HG03571 (cell line): ENCODE data around the gene SOX9.
"Not testable (repeated sequence)": the region's sequence is repeated elsewhere in the genome, so short reads cannot be mapped to it uniquely, and the experiment has no call there.

Experiments
- ATAC-seq: cut with Tn5 transposase; IDR thresholded peaks from one replicate; pipeline ENCODE4 v1.9.1; 2021; ENCODE audit not compliant: unreplicated experiment

Gene SOX9

GRCh38 chr17:72110942-72111318, 9.9 kb upstream of the SOX9 start:
- no peak for ATAC-seq

- no peak for ATAC-seq
These were observed 9.4 kb upstream of the SOX9 start for GRCh38 chr17:72111336-72111923.

- ATAC-seq, result not testable (repeated sequence)
These were observed 8.9 kb upstream of the SOX9 start for GRCh38 chr17:72111926-72112325.

GRCh38 chr17:72113751-72114150, 7.1 kb upstream of the SOX9 start:
- ATAC-seq, result no peak

- no peak for ATAC-seq
These were observed 4.9 kb upstream of the SOX9 start for GRCh38 chr17:72115781-72116525.

- ATAC-seq, result no peak
These were observed 3.9 kb upstream of the SOX9 start for GRCh38 chr17:72116661-72117521.

GRCh38 chr17:72117535-72118334, 3.1 kb upstream of the SOX9 start:
- ATAC-seq, result no peak

GRCh38 chr17:72118335-72119076, 2.3 kb upstream of the SOX9 start:
- ATAC-seq, result no peak

- ATAC-seq, result no peak
These were observed 1.5 kb upstream of the SOX9 start for GRCh38 chr17:72119077-72119872.

- ATAC-seq, result no peak
These were observed 763 bp upstream of the SOX9 start for GRCh38 chr17:72119873-72120641.

GRCh38 chr17:72121164-72122009, 567 bp downstream of the SOX9 start:
- ATAC-seq, result peak; percentile 20

- peak; percentile 2 for ATAC-seq
These were observed 1.4 kb downstream of the SOX9 start for GRCh38 chr17:72122010-72122764.

- ATAC-seq, result no peak
These were observed 2.1 kb downstream of the SOX9 start for GRCh38 chr17:72122765-72123529.

- ATAC-seq, result no peak
These were observed 3.0 kb downstream of the SOX9 start for GRCh38 chr17:72123530-72124437.

GRCh38 chr17:72124438-72124775, 3.6 kb downstream of the SOX9 start:
- no peak for ATAC-seq
